ENCODE data around the gene CPAMD8. TPM values are rescaled to one million over a fixed set of nuclear protein-coding genes. Genes with fewer than 3 reads are reported as not detected.
"Not testable (repeated sequence)": the region's sequence is repeated elsewhere in the genome, so short reads cannot be mapped to it uniquely, and the experiment has no call there.

CPAMD8 gene
- total and polyA plus RNA-seq, 2 experiments from 2014 or later = 7.9 to 17.6 TPM

DNA sequence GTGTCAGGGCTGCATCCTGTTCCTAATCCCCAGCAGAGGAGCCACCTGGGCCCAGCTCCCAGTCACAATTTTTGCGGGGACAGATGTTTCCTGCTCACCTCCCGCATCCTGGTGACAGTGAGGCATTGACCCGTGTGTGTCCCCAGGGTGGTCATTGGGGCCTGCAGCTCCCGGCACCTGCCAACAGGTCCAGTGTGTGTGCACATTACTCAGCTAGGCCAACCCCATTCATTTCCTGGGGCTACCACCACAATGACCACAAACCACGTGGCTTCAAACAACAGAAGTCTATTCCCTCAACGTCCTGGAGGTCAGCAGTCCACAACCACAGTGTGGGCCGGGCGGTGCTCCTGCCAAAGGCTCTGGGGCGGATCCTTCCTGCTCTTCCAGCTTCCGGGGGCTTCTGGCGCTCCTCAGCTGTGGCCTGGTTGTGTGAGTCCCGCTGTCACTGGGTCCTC lies 149.7 kb downstream of the CPAMD8 start:
- Histone ChIP-seq H3K9me3 (ENCODE audit: low read depth) (no peaks in the 10 kb centered on the region), H4K20me1 (ENCODE audit: insufficient read depth, poor library complexity, severe bottlenecking) (no peaks in the 10 kb centered on the region), H2AFZ (no peak overlapping the region), H3K4me1 (ENCODE audit: insufficient read depth) (no peaks in the 10 kb centered on the region), H3K27ac (no peak overlapping the region), H3K9me2 (replicated peaks; ENCODE audit: insufficient read depth) (no peaks in the 10 kb centered on the region), H3K27me3 (no peaks in the 10 kb centered on the region), H3K36me3 (replicated peaks; ENCODE audit: insufficient read depth, low read depth) (no peaks in the 10 kb centered on the region), H3K4me2 (no peak overlapping the region), H3K79me2 (peaks cover 15% of the 10 kb centered on the region), H3K4me3 (no peak overlapping the region)
- TF ChIP-seq, protein P1, sequence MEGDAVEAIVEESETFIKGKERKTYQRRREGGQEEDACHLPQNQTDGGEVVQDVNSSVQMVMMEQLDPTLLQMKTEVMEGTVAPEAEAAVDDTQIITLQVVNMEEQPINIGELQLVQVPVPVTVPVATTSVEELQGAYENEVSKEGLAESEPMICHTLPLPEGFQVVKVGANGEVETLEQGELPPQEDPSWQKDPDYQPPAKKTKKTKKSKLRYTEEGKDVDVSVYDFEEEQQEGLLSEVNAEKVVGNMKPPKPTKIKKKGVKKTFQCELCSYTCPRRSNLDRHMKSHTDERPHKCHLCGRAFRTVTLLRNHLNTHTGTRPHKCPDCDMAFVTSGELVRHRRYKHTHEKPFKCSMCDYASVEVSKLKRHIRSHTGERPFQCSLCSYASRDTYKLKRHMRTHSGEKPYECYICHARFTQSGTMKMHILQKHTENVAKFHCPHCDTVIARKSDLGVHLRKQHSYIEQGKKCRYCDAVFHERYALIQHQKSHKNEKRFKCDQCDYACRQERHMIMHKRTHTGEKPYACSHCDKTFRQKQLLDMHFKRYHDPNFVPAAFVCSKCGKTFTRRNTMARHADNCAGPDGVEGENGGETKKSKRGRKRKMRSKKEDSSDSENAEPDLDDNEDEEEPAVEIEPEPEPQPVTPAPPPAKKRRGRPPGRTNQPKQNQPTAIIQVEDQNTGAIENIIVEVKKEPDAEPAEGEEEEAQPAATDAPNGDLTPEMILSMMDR (IDR thresholded peaks at IDR 0.05; ENCODE audit: poor library complexity) = no peak
- TF ChIP-seq EZH2phosphoT487 (IDR thresholded peaks at IDR 0.05; ENCODE audit: low read depth, severe bottlenecking, unreplicated experiment) = no peak
- no peak for TF ChIP-seq EZH2 (IDR thresholded peaks at IDR 0.05; ENCODE audit: borderline replicate concordance)
- 97% methylated on average over 12 of the region's 12 CpGs for WGBS (ENCODE audit: low lambda C conversion rate, missing lambda C conversion rate)
- DNase-seq (ENCODE audit: low spot score) = no peak

DNA sequence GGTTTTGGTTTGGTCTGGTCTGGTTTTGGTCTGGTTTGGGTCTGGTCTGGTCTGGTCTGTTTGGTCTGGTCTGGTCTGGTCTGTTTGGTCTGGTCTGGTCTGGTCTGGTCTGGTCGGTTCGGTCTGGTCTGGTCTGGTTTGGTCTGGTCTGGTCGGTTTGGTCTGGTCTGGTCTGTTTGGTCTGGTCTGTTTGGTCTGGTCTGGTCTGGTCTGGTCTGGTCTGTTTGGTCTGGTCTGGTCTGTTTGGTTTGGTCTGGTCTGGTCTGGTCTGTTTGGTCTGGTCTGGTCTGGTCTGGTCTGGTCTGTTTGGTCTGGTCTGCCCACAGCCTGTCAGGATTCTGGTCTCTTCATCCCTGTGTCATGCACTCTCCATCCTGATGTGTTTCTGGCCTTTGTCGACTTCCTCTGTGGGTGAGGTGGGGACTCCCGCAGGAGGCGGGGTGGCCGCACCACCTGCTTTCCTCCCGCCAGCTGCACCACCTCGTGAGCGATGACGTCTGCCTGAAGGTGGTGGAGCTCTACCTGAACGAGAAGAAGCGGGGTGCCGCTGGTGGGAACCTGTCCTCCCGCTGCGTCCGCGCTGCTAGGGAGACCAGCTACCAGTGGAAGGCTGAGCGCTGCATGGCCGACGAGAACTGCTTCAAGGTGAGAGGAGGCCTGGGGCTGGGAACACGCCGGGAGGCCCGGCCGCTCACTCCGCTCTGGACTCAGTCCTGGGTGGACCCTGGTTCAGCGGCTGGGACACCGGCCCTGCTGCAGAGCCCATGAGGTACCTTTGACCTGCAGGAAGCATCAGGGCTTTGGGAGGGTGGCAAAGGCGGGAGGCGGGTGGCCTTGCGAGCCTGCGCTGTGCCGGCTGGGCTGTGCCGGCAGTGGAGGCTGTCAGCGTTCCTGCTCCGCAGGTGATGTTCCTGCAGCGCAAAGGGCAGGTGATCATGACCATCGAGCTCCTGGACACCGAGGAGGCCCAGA lies 150.7 kb downstream of the CPAMD8 start:
- no peak for DNase-seq (ENCODE audit: low spot score)
- TF ChIP-seq EZH2 (IDR thresholded peaks at IDR 0.05; ENCODE audit: borderline replicate concordance) (no peak), EZH2phosphoT487 (IDR thresholded peaks at IDR 0.05; ENCODE audit: low read depth, severe bottlenecking, unreplicated experiment) (no peak)
- TF ChIP-seq, protein P1 (IDR thresholded peaks at IDR 0.05; ENCODE audit: poor library complexity) = no peak
- WGBS (ENCODE audit: low lambda C conversion rate, missing lambda C conversion rate) = 97% methylated on average over 39 of the region's 39 CpGs
- Histone ChIP-seq H3K27ac (no peak overlapping the region), H3K9me3 (ENCODE audit: low read depth) (no peaks in the 10 kb centered on the region), H3K27me3 (no peaks in the 10 kb centered on the region), H3K4me3 (no peak overlapping the region), H3K79me2 (peaks cover 15% of the 10 kb centered on the region), H4K20me1 (ENCODE audit: insufficient read depth, poor library complexity, severe bottlenecking) (no peaks in the 10 kb centered on the region), H3K4me1 (ENCODE audit: insufficient read depth) (no peaks in the 10 kb centered on the region), H3K36me3 (replicated peaks; ENCODE audit: insufficient read depth, low read depth) (no peaks in the 10 kb centered on the region), H3K4me2 (no peak overlapping the region), H2AFZ (no peak overlapping the region), H3K9me2 (replicated peaks; ENCODE audit: insufficient read depth) (no peaks in the 10 kb centered on the region)

DNA sequence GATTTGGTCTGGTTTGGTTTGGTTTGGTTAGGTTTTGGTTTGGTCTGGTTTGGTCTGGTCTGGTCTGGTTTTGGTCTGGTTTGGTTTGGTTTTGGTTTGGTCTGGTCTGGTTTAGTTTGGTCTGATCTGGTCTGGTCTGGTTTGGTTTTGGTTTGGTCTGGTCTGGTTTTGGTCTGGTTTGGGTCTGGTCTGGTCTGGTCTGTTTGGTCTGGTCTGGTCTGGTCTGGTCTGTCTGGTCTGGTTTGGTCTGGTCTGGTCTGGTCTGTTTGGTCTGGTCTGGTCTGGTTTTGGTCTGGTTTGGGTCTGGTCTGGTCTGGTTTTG lies 151.7 kb downstream of the CPAMD8 start:
- H3K4me1 ChIP-seq (ENCODE audit: insufficient read depth); H3K36me3 ChIP-seq (replicated peaks; ENCODE audit: insufficient read depth, low read depth); H3K4me3 ChIP-seq; H4K20me1 ChIP-seq (ENCODE audit: insufficient read depth, poor library complexity, severe bottlenecking); H2AFZ ChIP-seq; H3K27me3 ChIP-seq; H3K9me3 ChIP-seq (ENCODE audit: low read depth); H3K4me2 ChIP-seq; DNase-seq (ENCODE audit: low spot score); H3K9me2 ChIP-seq (replicated peaks; ENCODE audit: insufficient read depth); H3K27ac ChIP-seq: not testable (repeated sequence)
- H3K79me2 ChIP-seq = peaks cover 15% of the 10 kb centered on the region

DNA sequence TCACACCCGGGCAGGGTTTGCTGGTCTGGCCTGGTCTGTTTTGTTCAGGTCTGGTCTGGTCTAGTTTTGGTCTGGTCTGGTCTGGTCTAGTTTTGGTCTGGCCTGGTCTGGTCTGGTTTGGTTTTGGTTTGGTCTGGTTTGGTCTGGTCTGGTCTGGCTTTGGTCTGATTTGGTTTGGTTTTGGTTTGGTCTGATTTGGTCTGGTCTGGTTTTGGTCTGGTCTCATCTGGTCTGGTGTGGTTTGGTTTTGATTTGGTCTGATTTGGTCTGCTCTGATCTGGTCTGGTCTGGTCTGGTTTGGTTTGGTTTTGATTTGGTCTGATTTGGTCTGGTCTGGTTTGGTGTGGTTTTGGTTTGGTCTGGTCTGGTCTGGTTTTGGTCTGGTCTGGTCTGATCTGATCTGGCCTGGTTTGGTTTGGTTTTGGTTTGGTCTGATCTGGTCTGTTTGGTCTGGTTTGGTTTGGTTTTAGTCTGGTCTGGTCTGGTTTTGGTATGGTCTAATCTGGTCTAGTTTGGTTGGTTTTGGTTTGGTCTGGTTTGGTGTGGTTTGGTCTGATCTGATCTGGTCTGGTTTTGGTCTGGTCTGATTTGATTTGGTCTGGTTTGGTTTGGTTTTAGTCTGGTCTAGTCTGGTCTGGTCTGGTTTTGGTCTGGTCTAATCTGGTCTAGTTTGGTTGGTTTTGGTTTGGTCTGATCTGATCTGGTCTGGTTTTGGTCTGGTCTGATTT lies 152.2 kb downstream of the CPAMD8 start:
- H3K9me3 ChIP-seq (ENCODE audit: low read depth) = no peaks in the 10 kb centered on the region
- H3K9me2 ChIP-seq (replicated peaks; ENCODE audit: insufficient read depth) = no peaks in the 10 kb centered on the region
- H3K4me2 ChIP-seq = no peak overlapping the region
- no peak for TF ChIP-seq EZH2phosphoT487 (IDR thresholded peaks at IDR 0.05; ENCODE audit: low read depth, severe bottlenecking, unreplicated experiment)
- TF ChIP-seq, protein P1 (IDR thresholded peaks at IDR 0.05; ENCODE audit: poor library complexity) = no peak
- TF ChIP-seq EZH2 (IDR thresholded peaks at IDR 0.05; ENCODE audit: borderline replicate concordance) = no peak
- WGBS (ENCODE audit: low lambda C conversion rate, missing lambda C conversion rate) = 100% methylated on average over 1 of the region's 1 CpG
- no peak overlapping the region for H3K27ac ChIP-seq
- no peak overlapping the region for H2AFZ ChIP-seq
- H3K27me3 ChIP-seq = no peaks in the 10 kb centered on the region
- H4K20me1 ChIP-seq (ENCODE audit: insufficient read depth, poor library complexity, severe bottlenecking) = no peaks in the 10 kb centered on the region
- no peaks in the 10 kb centered on the region for H3K4me1 ChIP-seq (ENCODE audit: insufficient read depth)
- H3K4me3 ChIP-seq = no peak overlapping the region
- peaks cover 15% of the 10 kb centered on the region for H3K79me2 ChIP-seq
- H3K36me3 ChIP-seq (replicated peaks; ENCODE audit: insufficient read depth, low read depth) = no peaks in the 10 kb centered on the region
- DNase-seq (ENCODE audit: low spot score) = no peak
